B cell (primary cell): ENCODE data around the gene POU2AF2. TPM values are rescaled to one million over a fixed set of nuclear protein-coding genes. Genes with fewer than 3 reads are reported as not detected.

Experiments
- ATAC-seq: fragments of 200-7000 bp; cut with Tn5 transposase; one replicate; pipeline ENCODE4 v1.10.0; 2021; ENCODE audit warnings: low read depth, mild to moderate bottlenecking, moderate number of reproducible peaks, moderate library complexity
- CTCF ChIA-PET: fragments of 350-600 bp; sonication (Branson Sonifier 250); formaldehyde crosslinking; loops from one replicate; lab custom pipeline; 2021; ENCODE audit warnings: antibody characterized with exemption, inconsistent platforms; lab: Charles Lee
- POLR2A ChIA-PET: fragments of 350-600 bp; sonication (Branson Sonifier 250); formaldehyde crosslinking; loops from one replicate; lab custom pipeline; 2021; ENCODE audit warnings: antibody characterized with exemption; lab: Charles Lee
- DNase-seq: peaks from one replicate; pipeline ENCODE4 v3.0.0; 2013
- H2AFZ ChIP-seq: 2 replicates; pipeline ENCODE4 v1.6.1; 2012; ENCODE audit warnings: mild to moderate bottlenecking, low read depth, low read length; ENCODE audit not compliant: insufficient read depth, poor library complexity, severe bottlenecking
- H3K27ac ChIP-seq, 2 donors: 1 replicate in 1 of 2; 2 replicates in 1 of 2; pipeline ENCODE4 v1.5.1; 2012 to 2013; ENCODE audit warnings: low read length in 2 of 2, mild to moderate bottlenecking in 2 of 2, moderate library complexity in 1 of 2
- H3K27me3 ChIP-seq, 4 experiments: fragments of 200-600 bp in 1 of 4; sonication (generic) in 1 of 4; replicated peaks in 1 of 4; 1 replicate in 2 of 4; 2 replicates in 2 of 4; pipeline versions ENCODE4 v1.6.1 to v1.7.0; 2013 to 2016; ENCODE audit warnings: low read length in 3 of 4, mild to moderate bottlenecking in 2 of 4, mixed read lengths in 1 of 4, moderate library complexity in 1 of 4; ENCODE audit not compliant: insufficient read depth in 4 of 4, control insufficient read depth in 3 of 4; ENCODE audit errors: control extremely low read depth in 1 of 4
- H3K36me3 ChIP-seq, 2 experiments: replicated peaks in 1 of 2; 1 replicate in 1 of 2; 2 replicates in 1 of 2; pipeline versions ENCODE4 v1.6.1 to v1.7.1; 2013; ENCODE audit warnings: low read length in 1 of 2; ENCODE audit not compliant: insufficient read depth in 2 of 2, control insufficient read depth in 1 of 2; ENCODE audit errors: control extremely low read depth in 1 of 2, extremely low read depth in 1 of 2
- H3K4me1 ChIP-seq, 2 donors: fragments of 200-600 bp in 1 of 2; sonication (generic) in 1 of 2; 1 replicate in 1 of 2; 2 replicates in 1 of 2; pipeline versions ENCODE4 v1.5.1 to v1.6.1; 2013 to 2017; ENCODE audit warnings: low read length in 2 of 2; ENCODE audit not compliant: control insufficient read depth in 2 of 2, insufficient read depth in 2 of 2
- H3K4me2 ChIP-seq: replicated peaks from 2 replicates; pipeline ENCODE3; 2012; ENCODE audit warnings: mild to moderate bottlenecking, low read depth, low read length; ENCODE audit not compliant: poor library complexity, severe bottlenecking
- H3K4me3 ChIP-seq, 5 experiments: fragments of 200-600 bp in 1 of 5; sonication (generic) in 1 of 5; 1 replicate in 3 of 5; 2 replicates in 2 of 5; pipeline versions ENCODE4 v1.5.1 to v1.7.0; 2011 to 2016; ENCODE audit warnings: low read length in 4 of 5, mild to moderate bottlenecking in 4 of 5, low read depth in 2 of 5, control low read depth in 1 of 5, moderate library complexity in 1 of 5; ENCODE audit not compliant: insufficient read depth in 1 of 5; ENCODE audit errors: control extremely low read depth in 1 of 5, extremely low read depth in 1 of 5
- H3K79me2 ChIP-seq: fragments of 200-600 bp; sonication (generic); one replicate; pipeline ENCODE4 v1.6.0; 2016; ENCODE audit warnings: low read length; ENCODE audit not compliant: control insufficient read depth, insufficient read depth
- H3K9ac ChIP-seq: fragments of 200-600 bp; sonication (generic); 2 replicates; pipeline ENCODE4 v1.6.1; 2017; ENCODE audit warnings: mild to moderate bottlenecking, low read length, moderate library complexity
- H3K9me3 ChIP-seq, 3 donors: one replicate each; pipeline versions ENCODE4 v1.6.1 to v1.7.1; 2013; ENCODE audit warnings: low read length in 2 of 3; ENCODE audit not compliant: control insufficient read depth in 2 of 3, insufficient read depth in 1 of 3; ENCODE audit errors: control extremely low read depth in 1 of 3
- H4K20me1 ChIP-seq: 2 replicates; pipeline ENCODE4 v1.6.0; 2012; ENCODE audit warnings: mild to moderate bottlenecking, low read length; ENCODE audit not compliant: insufficient read depth, control insufficient read depth, poor library complexity, severe bottlenecking
- H3K27ac Mint-ChIP-seq: one replicate; pipeline ENCODE4 v1.8.0; 2021; ENCODE audit warnings: mixed read lengths
- H3K27me3 Mint-ChIP-seq: one replicate; pipeline ENCODE4 v1.8.0; 2021; ENCODE audit warnings: mixed read lengths
- H3K4me1 Mint-ChIP-seq: one replicate; pipeline ENCODE4 v1.8.0; 2021; ENCODE audit warnings: mixed read lengths
- H3K4me3 Mint-ChIP-seq: one replicate; pipeline ENCODE4 v1.8.0; 2021; ENCODE audit warnings: mixed read lengths
- H3K9me3 Mint-ChIP-seq: one replicate; pipeline ENCODE4 v1.8.0; 2022; ENCODE audit warnings: mixed read lengths; ENCODE audit not compliant: insufficient read depth
- EZH2 ChIP-seq: IDR thresholded peaks from 2 replicates; pipeline ENCODE4 v1.6.1; 2012; ENCODE audit warnings: borderline replicate concordance, low read depth, mild to moderate bottlenecking, moderate library complexity, low read length; ENCODE audit not compliant: insufficient read depth, poor library complexity, severe bottlenecking
- WGBS: methylation state at CpG from one replicate; pipeline ENCODE4 v1.1.5; 2013; ENCODE audit warnings: missing lambda C conversion rate; ENCODE audit not compliant: insufficient coverage; 5-methylcytosine and 5-hydroxymethylcytosine counted together
- intact Hi-C: fragments of 100-400 bp; cut with micrococcal nuclease; formaldehyde crosslinking; loops from one replicate; pipeline ENCODE4 v1.10.0; 2022
- polyA plus RNA-seq: library from polyadenylated mRNA; depleted of rRNA; stranded (reverse); fragments of >200 nt; gene quantifications from 2 replicates; pipeline ENCODE4 v1.2.3, GENCODE V29; 2012
- total RNA-seq, 2 donors: library from RNA; stranded (reverse); fragments of 120-200 nt in 1 of 2; gene quantifications; 1 replicate in 1 of 2; 2 replicates in 1 of 2; pipeline versions ENCODE4 v1.2.3 to v1.2.4, GENCODE V29; 2013 to 2022
- TF ChIP-seq, protein P1 (sequence below): fragments of 200-600 bp; IDR thresholded peaks from one replicate; pipeline ENCODE4 v1.8.0; 2022; ENCODE audit warnings: antibody characterized with exemption, mild to moderate bottlenecking

Gene POU2AF2
- total and polyA plus RNA-seq, 2 donors (not counting 1 experiment from before 2014, with no cell fraction given), result not detected

GRCh38 chr11:111324277-111324720 lies 78.8 kb downstream of the POU2AF2 start:
- DNase-seq (no peak), ATAC-seq (no peak)
- POLR2A ChIA-PET, result no interaction called here
- no peaks in the 10 kb centered on the region for H3K9me3 ChIP-seq
- H3K36me3 ChIP-seq, result no peaks in the 10 kb centered on the region
- H3K4me2 ChIP-seq, result no peak overlapping the region
- H3K9ac ChIP-seq, result no peak overlapping the region
- no peak overlapping the region for H3K4me3 ChIP-seq
- no peaks in the 10 kb centered on the region for H3K27me3 Mint-ChIP-seq
- no peak overlapping the region for H3K4me3 Mint-ChIP-seq
- CTCF ChIA-PET, result interaction anchor here (0.8 to 1.2 kb wide), 2 partner anchors 99 to 105 kb away, joined by 3 read pairs; no protein-coding TSS in a partner anchor
- H3K27ac ChIP-seq, result no peak overlapping the region
- 96% methylated on average over 4 of the region's 5 CpGs for WGBS
- TF ChIP-seq, protein P1, sequence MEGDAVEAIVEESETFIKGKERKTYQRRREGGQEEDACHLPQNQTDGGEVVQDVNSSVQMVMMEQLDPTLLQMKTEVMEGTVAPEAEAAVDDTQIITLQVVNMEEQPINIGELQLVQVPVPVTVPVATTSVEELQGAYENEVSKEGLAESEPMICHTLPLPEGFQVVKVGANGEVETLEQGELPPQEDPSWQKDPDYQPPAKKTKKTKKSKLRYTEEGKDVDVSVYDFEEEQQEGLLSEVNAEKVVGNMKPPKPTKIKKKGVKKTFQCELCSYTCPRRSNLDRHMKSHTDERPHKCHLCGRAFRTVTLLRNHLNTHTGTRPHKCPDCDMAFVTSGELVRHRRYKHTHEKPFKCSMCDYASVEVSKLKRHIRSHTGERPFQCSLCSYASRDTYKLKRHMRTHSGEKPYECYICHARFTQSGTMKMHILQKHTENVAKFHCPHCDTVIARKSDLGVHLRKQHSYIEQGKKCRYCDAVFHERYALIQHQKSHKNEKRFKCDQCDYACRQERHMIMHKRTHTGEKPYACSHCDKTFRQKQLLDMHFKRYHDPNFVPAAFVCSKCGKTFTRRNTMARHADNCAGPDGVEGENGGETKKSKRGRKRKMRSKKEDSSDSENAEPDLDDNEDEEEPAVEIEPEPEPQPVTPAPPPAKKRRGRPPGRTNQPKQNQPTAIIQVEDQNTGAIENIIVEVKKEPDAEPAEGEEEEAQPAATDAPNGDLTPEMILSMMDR, result no peak
- TF ChIP-seq EZH2, result no peak
- H3K27ac Mint-ChIP-seq, result no peak overlapping the region
- H3K79me2 ChIP-seq, result no peaks in the 10 kb centered on the region
- no peaks in the 10 kb centered on the region for H4K20me1 ChIP-seq
- H3K9me3 Mint-ChIP-seq, result no peaks in the 10 kb centered on the region
- intact Hi-C loops, result no loop called here
- H3K4me1 ChIP-seq, result no peaks in the 10 kb centered on the region
- H3K27me3 ChIP-seq, result no peaks in the 10 kb centered on the region
- H3K4me1 Mint-ChIP-seq, result peaks cover 2% of the 10 kb centered on the region
- H2AFZ ChIP-seq, result no peak overlapping the region

DNA sequence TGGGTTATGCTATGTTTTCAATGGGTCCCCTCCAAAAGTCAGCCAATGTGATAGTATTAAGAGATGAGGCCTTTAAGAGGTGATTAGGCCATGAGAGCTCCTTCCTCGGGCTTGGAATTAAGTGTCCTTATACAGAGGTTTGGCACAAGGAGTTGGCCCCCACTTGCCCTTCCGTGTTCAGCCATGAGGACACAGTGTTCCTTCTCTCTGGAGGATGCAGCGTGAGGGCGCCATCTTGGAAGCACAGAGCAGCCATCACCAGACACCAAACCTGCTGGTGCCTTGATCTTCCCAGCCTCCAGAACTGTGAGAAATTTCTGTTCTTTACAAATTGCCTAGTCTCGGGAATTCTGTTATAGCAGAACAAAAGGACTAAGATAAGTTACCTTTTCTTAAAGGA lies 79.7 kb downstream of the POU2AF2 start:
- intact Hi-C loops, result no loop called here
- Histone ChIP-seq H3K4me1 (no peaks in the 10 kb centered on the region), H4K20me1 (no peaks in the 10 kb centered on the region), H3K36me3 (no peaks in the 10 kb centered on the region), H3K9me3 (no peaks in the 10 kb centered on the region), H3K27me3 (no peaks in the 10 kb centered on the region), H3K9ac (no peak overlapping the region), H3K4me2 (no peak overlapping the region), H3K27ac (no peak overlapping the region), H3K4me3 (no peak overlapping the region), H3K79me2 (no peaks in the 10 kb centered on the region), H2AFZ (no peak overlapping the region)
- Mint-ChIP-seq H3K27me3 (no peaks in the 10 kb centered on the region), H3K4me1 (peaks cover 6% of the 10 kb centered on the region), H3K9me3 (no peaks in the 10 kb centered on the region), H3K4me3 (no peak overlapping the region), H3K27ac (no peak overlapping the region)
- WGBS, result 100% methylated on average over 3 of the region's 5 CpGs
- POLR2A ChIA-PET, result no interaction called here
- CTCF ChIA-PET, result interaction anchor here (0.8 to 1.2 kb wide), 2 partner anchors 98 to 104 kb away, joined by 3 read pairs; no protein-coding TSS in a partner anchor
- TF ChIP-seq, protein P1, result no peak
- TF ChIP-seq EZH2, result no peak
- DNase-seq, result no peak
- ATAC-seq, result no peak
